Measurements from ENCODE around the gene RAB39B.
A peak's percentile ranks its signal among the peaks of the same experiment; 100 is the strongest.
"Not testable (repeated sequence)": the region's sequence is repeated elsewhere in the genome, so short reads cannot be mapped to it uniquely, and the experiment has no call there.

The RAB39B gene, protein sequence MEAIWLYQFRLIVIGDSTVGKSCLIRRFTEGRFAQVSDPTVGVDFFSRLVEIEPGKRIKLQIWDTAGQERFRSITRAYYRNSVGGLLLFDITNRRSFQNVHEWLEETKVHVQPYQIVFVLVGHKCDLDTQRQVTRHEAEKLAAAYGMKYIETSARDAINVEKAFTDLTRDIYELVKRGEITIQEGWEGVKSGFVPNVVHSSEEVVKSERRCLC

DNA sequence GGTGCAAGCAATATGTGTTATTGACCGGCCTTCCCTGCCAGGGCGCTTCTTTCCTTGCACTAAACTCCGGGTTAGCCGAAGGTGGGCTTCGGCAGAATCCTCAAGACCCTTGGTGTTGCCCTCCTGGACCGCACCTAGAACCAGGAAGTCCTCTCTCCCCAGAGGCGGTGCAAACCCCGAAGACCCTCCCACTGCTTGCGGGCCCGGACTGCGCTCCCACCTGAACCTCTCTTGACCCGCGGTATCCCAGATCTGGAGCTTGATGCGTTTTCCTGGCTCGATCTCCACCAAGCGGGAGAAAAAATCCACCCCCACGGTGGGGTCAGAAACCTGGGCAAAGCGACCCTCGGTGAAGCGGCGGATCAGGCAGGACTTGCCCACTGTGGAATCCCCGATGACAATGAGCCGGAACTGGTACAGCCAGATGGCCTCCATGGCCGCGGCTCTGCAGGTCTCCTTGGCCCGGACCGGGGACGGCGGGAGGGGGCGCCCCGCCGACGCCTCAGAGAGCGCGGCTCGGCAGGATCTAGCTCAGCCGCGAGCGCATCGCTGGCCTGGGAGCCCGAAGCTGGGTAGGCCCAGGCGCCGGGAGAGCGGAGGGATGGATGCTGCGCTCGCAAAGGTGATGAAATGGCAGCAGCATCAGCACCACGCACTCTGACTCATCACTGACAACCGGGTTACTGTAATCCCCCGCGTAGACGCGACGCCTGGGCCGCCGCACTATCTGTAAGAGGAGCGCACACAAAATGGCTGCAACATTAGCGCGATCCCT, at the start of gene RAB39B:
Gene RAB39B (minus strand): TSS at position 638 of the 775 bp plus-strand sequence. CDS start 203 bp downstream, at position 435.
- peak; percentile 30 to 47 for DNase-seq (ENCODE audit: extremely low read depth in 1 of 2, low read depth in 1 of 2)

DNA sequence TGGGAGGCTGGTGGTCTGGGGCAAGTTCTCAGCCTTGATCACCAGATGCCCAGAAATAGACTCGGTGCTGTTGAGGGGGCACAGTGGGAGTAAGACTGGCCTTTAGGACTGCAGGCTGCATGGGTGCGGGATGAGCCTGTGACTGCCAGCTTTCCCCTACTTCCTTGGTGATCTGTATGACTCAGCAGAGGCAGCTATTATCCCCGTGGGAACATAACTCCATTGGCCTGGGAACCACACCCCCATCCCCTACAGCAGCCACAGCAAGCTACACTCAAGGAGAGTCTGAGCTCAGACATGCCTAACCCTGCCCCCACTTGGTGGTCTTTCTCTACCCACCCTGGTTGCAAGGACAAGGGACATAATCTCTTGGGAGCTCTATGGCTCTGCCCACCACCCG, 49.5 kb upstream of the RAB39B start:
- DNase-seq (ENCODE audit: extremely low read depth in 1 of 2, low read depth in 1 of 2), result no peak

DNA sequence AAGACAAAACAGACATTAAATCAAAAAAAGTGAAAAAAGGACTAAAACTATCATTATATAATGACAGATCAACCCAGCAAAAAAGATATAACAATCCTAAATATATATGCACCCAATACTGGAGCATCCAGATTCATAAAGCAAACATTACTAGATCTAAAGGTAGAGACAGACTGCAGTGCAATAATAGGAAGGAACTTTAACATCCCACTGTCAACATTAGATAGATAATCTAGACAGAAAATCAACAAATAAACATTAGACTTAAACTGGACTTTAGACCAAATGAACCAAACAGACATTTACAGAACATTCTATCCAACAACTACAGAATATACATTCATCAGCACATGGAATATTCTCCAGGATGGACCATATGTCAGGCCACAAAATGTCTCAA, 29.5 kb upstream of the RAB39B start:
- DNase-seq (ENCODE audit: extremely low read depth in 1 of 2, low read depth in 1 of 2), result no peak

DNA sequence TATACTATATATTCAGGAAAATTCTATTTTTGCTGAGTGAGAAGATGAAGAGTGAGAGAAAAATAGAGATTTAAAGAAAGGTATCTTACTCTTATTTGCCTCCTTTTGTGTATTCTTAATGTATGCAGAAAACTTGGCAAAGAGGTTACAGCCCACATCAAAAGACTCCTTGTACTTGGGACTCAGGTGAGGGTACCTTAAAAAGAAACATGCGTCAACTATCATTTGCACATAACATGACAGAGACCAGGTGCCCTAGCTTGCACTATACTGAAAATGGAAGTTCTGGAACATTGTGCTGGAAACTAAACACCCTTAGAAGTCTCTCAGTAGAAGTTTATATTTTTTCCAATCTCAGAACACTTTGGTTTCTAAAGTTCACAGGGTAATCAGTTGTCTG, 15.6 kb upstream of the RAB39B start:
- DNase-seq (ENCODE audit: extremely low read depth in 1 of 2, low read depth in 1 of 2), result no peak

DNA sequence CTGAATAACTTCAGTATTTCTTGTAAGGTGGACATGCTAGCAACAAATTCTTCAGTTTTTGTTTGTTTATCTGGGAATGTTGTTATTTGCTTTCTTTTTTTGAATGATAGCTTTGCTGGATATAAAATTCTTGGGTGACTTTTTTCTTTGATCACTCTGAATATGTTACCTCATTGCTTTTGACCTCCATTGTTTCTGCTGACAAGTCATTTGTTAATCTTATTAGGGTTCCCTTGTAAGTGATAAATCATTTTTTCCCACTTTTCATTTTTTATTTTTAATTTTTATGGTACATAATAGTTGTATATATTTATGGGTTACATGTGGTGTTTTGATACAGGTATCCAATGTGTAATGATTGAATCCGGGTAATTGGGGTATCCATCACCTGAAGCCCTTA, 6.7 kb upstream of the RAB39B start:
- DNase-seq (ENCODE audit: extremely low read depth in 1 of 2, low read depth in 1 of 2), result no peak

DNA sequence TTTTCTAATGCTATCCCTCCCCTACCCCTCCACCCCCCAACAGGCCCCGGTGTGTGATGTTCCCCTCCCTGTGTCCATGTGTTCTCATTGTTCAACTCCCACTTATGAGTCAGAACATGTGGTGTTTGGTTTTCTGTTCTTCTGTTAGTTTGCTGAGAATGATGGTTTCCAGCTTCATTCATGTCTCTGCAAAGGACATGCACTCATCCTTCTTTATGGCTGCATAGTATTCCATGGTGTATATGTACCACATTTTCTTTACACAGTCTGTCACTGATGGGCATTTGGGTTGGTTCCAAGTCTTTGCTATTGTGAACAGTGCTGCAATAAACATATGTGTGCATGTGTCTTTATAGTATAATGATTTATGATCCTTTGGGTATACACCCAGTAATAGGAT, 3.7 kb upstream of the RAB39B start:
- not testable (repeated sequence) for DNase-seq (ENCODE audit: extremely low read depth in 1 of 2, low read depth in 1 of 2)

- DNase-seq (ENCODE audit: extremely low read depth in 1 of 2, low read depth in 1 of 2), result no peak
These were observed 2.1 kb upstream of the RAB39B start for GRCh38 chrX:155266439-155266838.

- no peak for DNase-seq (ENCODE audit: extremely low read depth in 1 of 2, low read depth in 1 of 2)
These were observed 1.1 kb downstream of the RAB39B start for GRCh38 chrX:155262970-155263754.

DNA sequence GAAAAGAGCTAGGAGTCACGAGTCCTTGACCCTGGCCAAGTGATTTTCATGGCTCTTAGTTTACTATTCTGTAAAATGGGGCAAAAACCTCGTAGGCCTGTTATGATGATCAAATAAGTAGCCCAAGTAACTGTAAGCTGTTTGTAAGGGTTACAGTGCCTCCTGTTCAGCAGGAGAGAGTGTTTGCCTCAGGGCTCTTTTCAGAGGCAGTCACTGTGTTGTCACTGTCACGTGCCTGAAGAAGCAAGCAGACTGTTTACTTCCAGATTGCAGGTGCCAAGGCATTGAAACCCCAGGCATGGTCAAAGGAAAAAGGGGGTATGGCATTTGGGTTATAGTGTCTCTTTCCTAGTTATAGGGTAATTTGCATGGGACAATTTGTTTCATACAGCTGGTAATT, 4.5 kb downstream of the RAB39B start:
- DNase-seq (ENCODE audit: extremely low read depth in 1 of 2, low read depth in 1 of 2), result no peak

DNA sequence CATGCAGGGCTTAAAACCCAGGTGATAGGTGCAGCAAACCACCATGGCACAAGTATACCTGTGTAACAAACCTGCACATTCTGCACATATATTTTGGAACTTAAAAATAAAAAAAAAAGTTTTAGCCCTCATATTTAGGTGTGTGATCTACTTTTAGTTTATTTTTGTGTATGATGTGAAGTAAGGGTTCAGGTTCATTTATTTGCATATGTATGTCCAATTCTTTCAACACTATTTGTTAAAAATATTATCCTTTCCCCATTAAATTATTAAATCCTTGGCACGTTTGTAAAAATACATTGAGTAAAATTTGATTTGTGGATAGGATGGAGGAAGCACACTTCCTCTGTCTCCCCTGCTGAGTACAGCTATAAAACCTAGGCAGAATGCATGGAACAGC, 12.9 kb downstream of the RAB39B start:
- DNase-seq (ENCODE audit: extremely low read depth in 1 of 2, low read depth in 1 of 2), result no peak

DNA sequence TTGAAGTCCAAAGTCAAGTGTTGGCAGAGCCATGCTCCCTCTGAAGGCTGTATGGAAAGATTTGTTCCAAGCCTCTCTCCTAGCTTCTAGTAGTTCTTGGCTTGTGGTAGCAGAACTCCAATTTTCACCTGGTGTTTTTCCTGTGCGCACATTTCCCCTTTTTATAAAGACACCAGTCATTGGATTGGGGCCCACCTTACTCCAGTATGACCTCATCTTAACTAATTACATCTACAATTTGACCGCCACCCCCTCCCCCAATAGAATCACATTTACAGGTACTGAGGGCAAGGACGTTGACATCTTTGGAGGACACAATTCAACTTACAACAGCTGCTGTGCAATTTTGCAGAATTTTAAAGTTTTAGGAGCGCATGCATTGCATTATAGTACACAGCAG, 16.8 kb downstream of the RAB39B start:
- DNase-seq (ENCODE audit: extremely low read depth in 1 of 2, low read depth in 1 of 2), result no peak

- DNase-seq (ENCODE audit: extremely low read depth in 1 of 2, low read depth in 1 of 2), result no peak
These were observed 17.5 kb downstream of the RAB39B start for GRCh38 chrX:155246748-155247147.

- DNase-seq (ENCODE audit: extremely low read depth in 1 of 2, low read depth in 1 of 2), result no peak
These were observed 22.0 kb downstream of the RAB39B start for GRCh38 chrX:155242300-155242699.

DNA sequence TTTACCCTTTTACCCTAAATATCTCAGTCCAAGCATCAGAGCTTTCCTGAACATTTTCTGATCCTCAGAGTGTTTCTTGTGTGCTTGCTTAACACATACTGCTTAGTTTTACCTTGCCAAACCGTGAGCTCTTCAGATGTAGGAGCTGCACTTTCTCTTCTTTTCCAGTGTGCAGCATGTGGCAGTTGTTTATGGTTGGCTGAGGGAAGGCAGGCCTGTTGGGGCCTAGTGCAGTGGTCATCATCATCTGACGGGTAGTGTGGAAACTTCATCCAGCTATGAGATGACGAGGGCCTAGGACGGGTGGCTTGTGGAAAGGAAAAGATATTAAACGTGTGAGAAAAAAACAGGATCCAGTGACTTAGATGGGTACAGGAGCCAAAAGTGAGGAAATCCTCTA, 26.6 kb downstream of the RAB39B start:
- no peak for DNase-seq (ENCODE audit: extremely low read depth in 1 of 2, low read depth in 1 of 2)

DNA sequence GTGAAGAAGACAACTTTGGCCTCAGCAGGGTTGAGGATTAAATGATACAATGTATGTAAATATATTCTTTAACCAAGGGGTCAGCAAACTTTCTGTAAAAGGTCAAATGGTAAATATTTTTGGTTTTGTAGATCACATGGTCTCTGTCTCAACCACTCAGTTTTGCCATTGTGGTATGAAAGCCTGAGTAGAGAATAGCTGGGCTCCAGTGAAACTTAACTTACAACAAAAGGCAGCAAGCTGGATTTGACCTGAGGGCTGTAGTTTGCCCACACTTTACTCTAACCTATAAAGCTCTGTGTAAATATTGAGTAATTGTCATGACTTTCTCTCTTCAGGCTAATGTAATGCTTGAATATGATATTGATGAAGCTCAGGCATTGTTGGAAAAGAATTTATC, 28.4 kb downstream of the RAB39B start:
- DNase-seq (ENCODE audit: extremely low read depth in 1 of 2, low read depth in 1 of 2), result no peak

DNA sequence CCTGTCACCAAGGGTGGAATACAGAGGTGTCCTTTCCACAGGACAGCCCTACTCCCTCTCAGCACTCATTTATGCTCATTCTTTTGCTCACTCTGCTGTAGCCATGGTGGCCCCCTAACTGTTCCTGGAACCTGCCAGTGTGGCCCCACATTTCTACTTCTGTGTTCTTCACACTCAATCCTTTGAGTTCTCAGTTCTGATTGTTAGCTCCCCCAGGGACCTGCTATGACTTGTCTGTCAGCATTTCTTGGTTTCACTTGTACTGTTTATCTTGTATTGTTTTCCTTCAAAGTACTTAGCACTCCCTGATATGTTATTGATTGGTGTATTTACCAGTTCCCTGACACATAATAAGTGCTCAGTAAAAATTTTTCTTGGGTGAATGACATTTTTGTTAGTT, 33.1 kb downstream of the RAB39B start:
- no peak for DNase-seq (ENCODE audit: extremely low read depth in 1 of 2, low read depth in 1 of 2)

DNA sequence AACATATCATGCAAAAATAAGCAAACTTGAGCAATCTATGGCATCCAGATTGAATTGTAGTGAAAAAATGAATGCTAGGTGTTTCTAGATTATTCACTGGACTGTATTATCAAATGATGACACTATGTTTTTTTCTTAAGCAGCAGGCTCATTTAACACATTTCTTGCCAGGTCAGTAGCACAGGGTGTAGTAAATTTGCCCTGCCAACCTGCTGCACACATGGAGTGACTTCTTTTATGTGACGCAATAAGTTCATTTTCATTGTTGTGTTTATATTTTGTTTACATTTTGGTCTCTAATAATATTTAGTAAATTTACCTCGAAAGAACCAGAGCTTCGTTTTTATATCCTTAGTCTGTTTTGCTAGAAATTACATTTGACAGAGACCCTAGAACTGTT, 38.5 kb downstream of the RAB39B start:
- DNase-seq (ENCODE audit: extremely low read depth in 1 of 2, low read depth in 1 of 2), result no peak

- not testable (repeated sequence) for DNase-seq (ENCODE audit: extremely low read depth in 1 of 2, low read depth in 1 of 2)
These were observed 40.5 kb downstream of the RAB39B start for GRCh38 chrX:155223746-155224145.

GRCh38 chrX:155221351-155221750, 42.9 kb downstream of the RAB39B start:
- DNase-seq (ENCODE audit: extremely low read depth in 1 of 2, low read depth in 1 of 2), result no peak

GRCh38 chrX:155218777-155219176, 45.5 kb downstream of the RAB39B start:
- DNase-seq (ENCODE audit: extremely low read depth in 1 of 2, low read depth in 1 of 2), result no peak

DNA sequence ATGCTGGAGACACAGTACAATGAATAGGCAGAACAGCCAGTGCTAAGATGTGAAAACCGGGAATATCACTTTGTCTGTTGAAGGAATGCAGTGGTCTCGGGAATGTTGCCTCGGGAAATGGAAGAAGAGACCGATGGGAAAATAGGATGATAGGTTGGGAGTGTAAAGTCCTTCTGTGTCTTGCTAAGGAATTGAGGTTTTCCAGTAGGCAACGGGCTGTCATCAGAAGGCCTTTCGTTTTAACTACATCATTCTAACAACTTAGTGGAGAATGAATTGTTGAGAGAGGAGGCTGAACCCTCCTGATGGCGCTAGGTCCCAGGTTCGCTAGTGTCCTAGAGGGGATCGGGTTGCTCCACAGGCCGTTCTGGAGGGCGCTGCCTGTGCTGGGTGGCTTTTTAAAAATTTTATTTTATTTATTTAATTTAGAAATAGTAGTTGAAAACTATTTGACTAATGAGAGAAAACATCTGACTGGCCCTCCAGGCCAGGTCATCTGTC, 47.3 kb downstream of the RAB39B start:
- no peak for DNase-seq (ENCODE audit: extremely low read depth in 1 of 2, low read depth in 1 of 2)

Measured in activated CD8-positive, alpha-beta memory T cell treated with anti-CD3 and anti-CD28 coated beads for 1 hour (primary cell).